GM12878 (cell line): ENCODE data around the gene SGIP1. TPM values are rescaled to one million over a fixed set of nuclear protein-coding genes. Genes with fewer than 3 reads are reported as not detected.
"Not testable (repeated sequence)": the region's sequence is repeated elsewhere in the genome, so short reads cannot be mapped to it uniquely, and the experiment has no call there.

ENCODE experiments used
- ATAC-seq: fragments of 200-7000 bp; cut with Tn5 transposase; 3 replicates; pipeline ENCODE4 v1.9.1; 2020; ENCODE audit warnings: mild to moderate bottlenecking, moderate library complexity
- BruUV-seq: library from RNA; stranded (reverse); fragments of 400-500 nt; replicated peaks from 2 replicates; lab custom pipeline; 2021; lab: Mats Ljungman, UMichigan
- CTCF ChIA-PET: fragments of 300-600 bp; sonication (Branson Sonifier 250); formaldehyde crosslinking; extraction: SDS; loops from one replicate; lab custom pipeline; 2021; ENCODE audit warnings: inconsistent platforms; lab: Yijun Ruan, JAX
- POLR2A ChIA-PET: fragments of 350-600 bp; formaldehyde crosslinking; extraction: SDS; loops from one replicate; lab custom pipeline; 2021; ENCODE audit warnings: inconsistent platforms; lab: Charles Lee
- RAD21 ChIA-PET: fragments of 300-600 bp; sonication (Branson Sonifier 250); formaldehyde crosslinking; loops from one replicate; lab custom pipeline; 2023; ENCODE audit warnings: antibody characterized with exemption; ENCODE audit not compliant: unreplicated experiment; lab: Charles Lee
- SMC1A ChIA-PET: fragments of 300-600 bp; sonication (Branson Sonifier 250); formaldehyde crosslinking; loops from one replicate; lab custom pipeline; 2023; ENCODE audit not compliant: unreplicated experiment, uncharacterized antibody; lab: Charles Lee
- DNase-seq: peaks from one replicate; pipeline ENCODE4 v3.0.0-alpha.2; 2011; ENCODE audit warnings: low read depth, low spot score
- FAIRE-seq: peaks from 3 replicates; lab custom pipeline; 2011; peaks lifted over from hg19 to GRCh38; lab: Jason Lieb, UNC
- H2AFZ ChIP-seq: 2 replicates; pipeline ENCODE4 v1.6.0; 2011; ENCODE audit warnings: low read depth, low read length, control low read depth; ENCODE audit not compliant: control insufficient read depth
- H3K27ac ChIP-seq: 2 replicates; pipeline ENCODE4 v1.5.1; 2011; ENCODE audit warnings: control low read depth; ENCODE audit not compliant: control insufficient read depth, insufficient read depth
- H3K27me3 ChIP-seq, 2 experiments: replicated peaks in 1 of 2; 2 replicates each; pipeline versions ENCODE4 v1.6.0 to v1.6.1; 2011; ENCODE audit warnings: low read length in 1 of 2; ENCODE audit not compliant: control insufficient read depth in 2 of 2, insufficient read depth in 2 of 2
- H3K36me3 ChIP-seq, 2 experiments: 2 replicates each; pipeline ENCODE4 v1.5.1; 2011; ENCODE audit warnings: low read length in 1 of 2; ENCODE audit not compliant: control insufficient read depth in 2 of 2, insufficient read depth in 2 of 2
- H3K4me1 ChIP-seq: 2 replicates; pipeline ENCODE4 v1.6.1; 2011; ENCODE audit warnings: mild to moderate bottlenecking, low read length, moderate library complexity, mixed read lengths; ENCODE audit not compliant: control insufficient read depth, insufficient read depth
- H3K4me2 ChIP-seq: 2 replicates; pipeline ENCODE4 v1.6.0; 2011; ENCODE audit warnings: control low read depth; ENCODE audit not compliant: control insufficient read depth, insufficient read depth
- H3K4me3 ChIP-seq: fragments of 200-600 bp; sonication (generic); 2 replicates; pipeline ENCODE4 v1.5.1; 2016
- H3K79me2 ChIP-seq: 2 replicates; pipeline ENCODE4 v1.6.0; 2011; ENCODE audit warnings: low read length; ENCODE audit not compliant: control insufficient read depth, insufficient read depth
- H3K9ac ChIP-seq: 2 replicates; pipeline ENCODE4 v1.8.0; 2011; ENCODE audit warnings: low read length, control low read depth, mixed read lengths; ENCODE audit not compliant: control insufficient read depth, insufficient read depth
- H3K9me3 ChIP-seq: replicated peaks from 3 replicates; pipeline ENCODE4 v1.5.1; 2011; ENCODE audit warnings: mild to moderate bottlenecking, low read length; ENCODE audit not compliant: control insufficient read depth, insufficient read depth
- H4K20me1 ChIP-seq: 2 replicates; pipeline ENCODE4 v1.6.0; 2011; ENCODE audit not compliant: control insufficient read depth, insufficient read depth
- BHLHE40 ChIP-seq, 2 experiments: fragments of 450-650 bp in 1 of 2; IDR thresholded peaks; 2 replicates each; pipeline ENCODE4 v1.6.1; 2011 to 2017; ENCODE audit warnings: low read depth in 2 of 2, borderline replicate concordance in 1 of 2, improper control_type of control experiment in 1 of 2, low read length in 1 of 2, mild to moderate bottlenecking in 1 of 2
- NBN ChIP-seq: fragments of 450-650 bp; IDR thresholded peaks from 2 replicates; pipeline ENCODE4 v1.6.1; 2016
- RB1 ChIP-seq: fragments of 450-650 bp; formaldehyde crosslinking; IDR thresholded peaks from 2 replicates; pipeline ENCODE4 v1.6.1; 2017; ENCODE audit warnings: mild to moderate bottlenecking, borderline replicate concordance
- WGBS: methylation state at CpG from one replicate; pipeline ENCODE4 v1.1.6; 2016; ENCODE audit warnings: low lambda C conversion rate; ENCODE audit not compliant: insufficient replicate concordance, insufficient coverage; ENCODE audit errors: missing lambda C conversion rate; 5-methylcytosine and 5-hydroxymethylcytosine counted together
- in situ Hi-C: fragments of 300-500 bp; cut with MboI; formaldehyde crosslinking; loops from 9 replicates; pipeline ENCODE4 v1.14.3; 2018; ENCODE audit warnings: mixed read lengths
- intact Hi-C: fragments of 100-400 bp; cut with micrococcal nuclease; formaldehyde crosslinking; loops from one replicate; pipeline ENCODE4 v1.14.2; 2022; ENCODE audit not compliant: unreplicated experiment
- microRNA-seq: library from miRNA; unstranded; fragments of <30 nt; microRNA quantifications from one replicate; pipeline ENCODE4, GENCODE V29; 2018
- polyA plus RNA-seq, 11 experiments: library from polyadenylated mRNA; depleted of rRNA in 4 of 11; unstranded in 6 of 11; stranded (reverse) in 5 of 11; fragments of >200 nt; fragmentation: Nextera tagmentation in 4 of 11; fragmentation: Illumina TruSeq in 1 of 11; extraction: Ambion mirVana in 4 of 11; extraction: Trizol in 1 of 11; gene quantifications; 1 replicate in 1 of 11; 2 replicates in 10 of 11; pipeline versions ENCODE4 v1.2.1 to v1.2.3, GENCODE V29; 2011 to 2016; ENCODE audit warnings: inconsistent platforms in 2 of 11, missing spikeins in 2 of 11, low read depth in 1 of 11
- small RNA-seq: library from RNA; depleted of rRNA; stranded (forward); fragments of <200 nt; gene quantifications from one replicate; pipeline ENCODE3, GENCODE V24; 2014
- total RNA-seq, 4 experiments: library from RNA; depleted of rRNA in 3 of 4; stranded (reverse); fragments of >200 nt in 3 of 4; fragmentation: Illumina TruSeq in 1 of 4; extraction: Trizol in 1 of 4; gene quantifications; 2 replicates each; pipeline versions ENCODE4 v1.2.1 to v1.2.3, GENCODE V29; 2013 to 2021

Gene SGIP1
- total and polyA plus RNA-seq, 10 of the 15 experiments (the other 5 are each of a cell fraction or from before 2014, with no cell fraction given): 0.15 TPM; not detected in 9

DNA sequence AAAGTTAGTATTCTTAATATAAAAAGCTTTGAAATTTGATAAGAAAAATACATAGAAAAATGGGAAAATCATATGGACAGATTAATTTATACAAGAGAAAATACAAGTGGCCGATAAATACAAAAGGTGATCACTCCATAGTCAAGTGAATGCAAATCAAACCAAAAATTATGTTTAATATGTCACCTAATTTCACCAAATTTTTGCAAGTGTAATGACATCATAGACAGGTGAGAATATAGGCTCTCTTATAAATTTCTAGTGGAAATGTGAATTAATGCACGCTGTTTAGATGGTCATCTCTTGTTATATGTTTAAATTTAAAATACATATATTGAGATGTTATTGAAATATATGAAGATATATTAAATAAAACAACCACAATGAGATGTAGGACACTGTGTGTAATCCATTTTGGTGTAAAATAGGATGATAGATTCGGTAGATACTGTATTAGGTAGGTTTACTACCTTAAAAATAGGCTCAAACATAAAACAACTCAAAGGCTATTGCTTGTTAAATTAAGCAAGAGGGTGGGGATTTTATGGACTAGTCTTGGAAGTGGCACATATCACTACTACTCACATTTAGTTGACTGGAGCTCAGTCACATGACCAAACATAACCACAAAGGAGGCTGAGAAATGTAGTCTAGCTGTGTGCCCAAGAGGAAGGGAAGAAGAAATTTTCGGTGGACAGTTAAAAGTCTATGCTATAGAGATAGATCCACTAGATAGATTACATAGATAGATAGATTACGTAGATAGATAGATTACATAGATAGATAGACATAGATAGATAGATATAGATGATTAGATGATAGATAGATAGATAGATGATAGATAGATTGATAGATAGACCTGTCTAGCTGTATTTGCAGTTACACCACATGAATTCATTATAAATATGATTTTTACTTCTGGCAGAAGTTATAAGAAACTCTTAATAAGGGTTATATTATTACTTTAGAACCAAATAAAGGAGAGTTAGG lies 258.0 kb downstream of the SGIP1 start:
- SMC1A ChIA-PET: interaction anchor here (1.2 kb wide), 2 partner anchors 10 to 33 kb away, joined by 4 to 5 read pairs; no protein-coding TSS in a partner anchor
- no peak for ATAC-seq
- Histone ChIP-seq H3K4me3 (no peak overlapping the region), H3K4me1 (no peaks in the 10 kb centered on the region), H3K27ac (no peak overlapping the region), H3K27me3 (no peaks in the 10 kb centered on the region), H3K79me2 (no peaks in the 10 kb centered on the region), H4K20me1 (no peaks in the 10 kb centered on the region), H2AFZ (no peak overlapping the region), H3K9me3 (no peaks in the 10 kb centered on the region; the same call in 2 of the 3 replicates), H3K9ac (no peak overlapping the region), H3K4me2 (no peak overlapping the region), H3K36me3 (no peaks in the 10 kb centered on the region)
- intact Hi-C loops (no loop called here), in situ Hi-C loops (no loop called here)
- no peak for FAIRE-seq
- 30% methylated on average over 5 of the region's 5 CpGs for WGBS
- RAD21 ChIA-PET: no interaction called here
- BruUV-seq: no TSS peak
- POLR2A ChIA-PET: no interaction called here
- CTCF ChIA-PET: interaction anchor here (0.7 to 1.4 kb wide), 2 partner anchors 61 to 357 kb away, joined by 3 read pairs; no protein-coding TSS in a partner anchor
- TF ChIP-seq BHLHE40 (IDR thresholded peaks at IDR 0.05; ENCODE audit: borderline replicate concordance in 1 of 2, low read depth in 2 of 2, low read length in 1 of 2) (no peak), NBN (no peak), RB1 (no peak)
- DNase-seq: no peak

DNA sequence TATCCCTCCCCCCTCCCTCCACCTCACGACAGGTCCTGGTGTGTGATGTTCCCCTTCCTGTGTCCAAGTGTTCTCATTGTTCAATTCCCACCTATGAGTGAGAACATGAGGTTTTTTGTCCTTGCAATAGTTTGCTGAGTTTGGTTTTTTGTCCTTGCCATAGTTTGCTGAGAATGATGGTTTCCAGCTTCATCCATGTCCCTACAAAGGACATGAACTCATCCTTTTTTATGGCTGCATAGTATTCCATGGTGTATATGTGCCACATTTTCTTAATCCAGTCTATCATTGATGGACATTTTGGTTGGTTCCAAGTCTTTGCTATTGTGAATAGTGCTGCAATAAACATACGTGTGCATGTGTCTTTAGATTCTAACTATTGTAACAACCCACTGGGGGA lies 261.9 kb downstream of the SGIP1 start:
- SMC1A ChIA-PET, H3K79me2 ChIP-seq, H3K27ac ChIP-seq, CTCF ChIA-PET, H3K4me2 ChIP-seq, ATAC-seq, DNase-seq, RAD21 ChIA-PET, BruUV-seq, in situ Hi-C loops, H3K27me3 ChIP-seq, FAIRE-seq, H3K9me3 ChIP-seq, H3K4me1 ChIP-seq, H2AFZ ChIP-seq, intact Hi-C loops, H3K36me3 ChIP-seq, H4K20me1 ChIP-seq, H3K9ac ChIP-seq, H3K4me3 ChIP-seq: not testable (repeated sequence)
- WGBS: 60% methylated on average over 2 of the region's 2 CpGs
- POLR2A ChIA-PET: interaction anchor here (0.6 kb wide), 1 partner anchor 551 kb away, joined by 6 read pairs; no protein-coding TSS in a partner anchor

Small RNA genes within 50 kb of the gene (microRNA-seq; reads per million reads assigned to microRNA genes)
- gene MIR3117: not detected

Small RNA genes within 50 kb of the gene (small RNA-seq; reads per million reads assigned to genes)
- not detected for gene MIR3117

Other genes with a start within 250 kb of the SGIP1 start
- gene DYNLT5, start 218.3 kb downstream of the SGIP1 start, total RNA-seq (2014; rRNA removed): not detected in 2 replicates
- not detected in 2 replicates for gene DYNLT5, start 218.3 kb downstream of the SGIP1 start, total RNA-seq (2014; rRNA removed; fragmentation: Illumina TruSeq; extraction: Trizol)
- gene DYNLT5, start 218.3 kb downstream of the SGIP1 start, total RNA-seq (2021): not detected in 2 replicates
- gene DYNLT5, start 218.3 kb downstream of the SGIP1 start, polyA plus RNA-seq (2011; rRNA removed): not detected in 2 replicates
- gene DYNLT5, start 218.3 kb downstream of the SGIP1 start, polyA plus RNA-seq (2014; fragmentation: Illumina TruSeq; extraction: Trizol): not detected in 2 replicates
- gene DYNLT5, start 218.3 kb downstream of the SGIP1 start, polyA plus RNA-seq (2014; fragmentation: Nextera tagmentation; extraction: Ambion mirVana): not detected
- gene DYNLT5, start 218.3 kb downstream of the SGIP1 start, polyA plus RNA-seq (2014; rRNA removed): not detected in 2 replicates
- gene DYNLT5, start 218.3 kb downstream of the SGIP1 start, polyA plus RNA-seq (2016; fragmentation: Nextera tagmentation; extraction: Ambion mirVana): not detected